Epithelial cell of esophagus (primary cell): ENCODE data around the gene GJA10.
A peak's percentile ranks its signal among the peaks of the same experiment; 100 is the strongest.

Source experiments
- DNase-seq: peaks from one replicate; pipeline ENCODE4 v3.0.0; 2010; ENCODE audit warnings: low read depth
- H3K4me3 ChIP-seq: 2 replicates; pipeline ENCODE4 v1.5.1; 2011; ENCODE audit warnings: mild to moderate bottlenecking, low read length, control low read depth
- TF ChIP-seq, protein P1 (sequence below): IDR thresholded peaks from 2 replicates; pipeline ENCODE4 v1.5.1; 2011; ENCODE audit warnings: low read depth, mild to moderate bottlenecking, low read length, control low read depth, inconsistent platforms; ENCODE audit not compliant: insufficient read depth; ENCODE audit errors: missing control alignments

Gene GJA10

DNA sequence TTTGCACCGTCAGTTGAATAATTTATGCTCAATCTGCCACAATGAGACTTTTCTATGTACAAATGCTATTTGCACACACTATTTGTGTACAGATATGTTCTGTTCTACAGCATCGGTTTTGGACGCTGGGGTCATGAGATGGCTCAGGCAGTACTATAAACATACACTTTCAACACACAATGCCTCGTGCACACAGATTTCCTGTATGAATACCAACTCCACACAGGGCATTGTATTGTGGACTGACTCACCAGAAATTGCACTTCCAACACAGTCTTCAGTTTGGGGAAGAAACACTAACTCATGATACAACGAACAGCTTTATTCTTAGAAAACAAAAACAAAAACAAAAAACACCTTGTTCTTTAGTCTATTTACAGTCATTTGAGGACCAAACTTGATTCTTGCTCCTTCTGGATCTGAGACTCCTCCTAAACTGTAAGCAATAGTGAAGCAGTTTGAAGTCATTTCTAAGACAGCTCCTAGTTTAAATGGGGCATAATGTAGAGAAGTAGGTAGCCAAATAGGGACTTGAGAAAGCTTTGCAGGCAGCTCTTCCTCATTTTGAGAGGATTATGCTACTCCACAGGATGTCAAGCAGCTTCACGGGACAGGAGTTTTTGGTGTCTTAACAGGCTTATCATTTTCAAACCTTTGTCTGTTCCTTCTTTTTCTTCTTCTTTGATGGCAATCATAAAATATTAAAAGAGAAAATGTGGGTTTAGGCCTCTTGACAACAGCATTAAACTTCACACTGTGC, 33.7 kb downstream of the GJA10 start:
- H3K4me3 ChIP-seq = no peak overlapping the region
- TF ChIP-seq, protein P1, sequence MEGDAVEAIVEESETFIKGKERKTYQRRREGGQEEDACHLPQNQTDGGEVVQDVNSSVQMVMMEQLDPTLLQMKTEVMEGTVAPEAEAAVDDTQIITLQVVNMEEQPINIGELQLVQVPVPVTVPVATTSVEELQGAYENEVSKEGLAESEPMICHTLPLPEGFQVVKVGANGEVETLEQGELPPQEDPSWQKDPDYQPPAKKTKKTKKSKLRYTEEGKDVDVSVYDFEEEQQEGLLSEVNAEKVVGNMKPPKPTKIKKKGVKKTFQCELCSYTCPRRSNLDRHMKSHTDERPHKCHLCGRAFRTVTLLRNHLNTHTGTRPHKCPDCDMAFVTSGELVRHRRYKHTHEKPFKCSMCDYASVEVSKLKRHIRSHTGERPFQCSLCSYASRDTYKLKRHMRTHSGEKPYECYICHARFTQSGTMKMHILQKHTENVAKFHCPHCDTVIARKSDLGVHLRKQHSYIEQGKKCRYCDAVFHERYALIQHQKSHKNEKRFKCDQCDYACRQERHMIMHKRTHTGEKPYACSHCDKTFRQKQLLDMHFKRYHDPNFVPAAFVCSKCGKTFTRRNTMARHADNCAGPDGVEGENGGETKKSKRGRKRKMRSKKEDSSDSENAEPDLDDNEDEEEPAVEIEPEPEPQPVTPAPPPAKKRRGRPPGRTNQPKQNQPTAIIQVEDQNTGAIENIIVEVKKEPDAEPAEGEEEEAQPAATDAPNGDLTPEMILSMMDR = no peak
- DNase-seq = peak; percentile 77

- no peak overlapping the region for H3K4me3 ChIP-seq
- DNase-seq = peak; percentile 54
- TF ChIP-seq, protein P1 = no peak
Measured at GRCh38 chr6:89928604-89929003, 34.3 kb downstream of the GJA10 start.

DNA sequence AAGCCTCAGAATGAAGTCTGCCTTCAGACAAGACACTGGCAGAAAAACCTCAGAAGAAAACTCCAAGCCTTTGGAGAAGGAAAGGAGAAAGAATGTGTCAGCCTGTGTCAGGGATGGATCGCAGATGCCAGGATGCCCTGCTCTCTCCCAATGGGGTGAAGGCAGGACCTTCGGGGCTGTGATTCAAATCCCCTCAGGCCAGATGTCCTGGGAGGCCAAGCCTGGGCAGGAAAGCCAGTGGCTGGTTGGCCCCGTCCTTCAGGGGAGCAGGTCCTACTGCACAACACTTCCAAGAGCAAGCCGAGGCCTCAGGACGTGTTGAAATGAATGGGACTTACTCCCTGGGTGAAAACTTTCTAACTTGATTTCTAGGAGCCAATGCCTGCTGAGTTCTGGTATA, 36.5 kb downstream of the GJA10 start:
- DNase-seq = no peak
- TF ChIP-seq, protein P1 = no peak
- no peak overlapping the region for H3K4me3 ChIP-seq

GRCh38 chr6:89932245-89932802, 38.1 kb downstream of the GJA10 start:
- H3K4me3 ChIP-seq = no peak overlapping the region
- TF ChIP-seq, protein P1 = no peak
- no peak for DNase-seq

- DNase-seq = no peak
- H3K4me3 ChIP-seq = no peak overlapping the region
- TF ChIP-seq, protein P1 = no peak
Measured at GRCh38 chr6:89934685-89935366, 40.6 kb downstream of the GJA10 start.

DNA sequence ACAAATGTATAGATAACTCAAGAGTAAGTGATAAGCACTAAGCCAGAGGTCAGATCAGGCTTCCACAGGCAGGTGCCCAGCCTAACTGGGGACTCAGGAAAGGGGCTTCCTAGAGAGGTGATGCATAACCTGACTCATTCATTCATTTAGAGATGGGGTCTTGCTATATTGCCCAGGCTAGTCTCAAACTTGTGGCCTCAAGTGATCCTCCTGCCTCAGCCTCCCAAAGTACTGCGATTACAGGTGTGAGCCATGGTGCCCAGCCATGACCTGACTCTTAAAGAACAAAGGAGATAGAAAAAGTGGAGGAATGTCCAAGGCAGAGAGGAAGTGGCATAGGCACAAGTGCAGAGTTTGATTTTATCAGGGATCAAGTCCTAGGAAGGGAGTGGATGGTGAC, 41.9 kb downstream of the GJA10 start:
- DNase-seq = no peak
- no peak overlapping the region for H3K4me3 ChIP-seq
- TF ChIP-seq, protein P1 = no peak
